Fibroblast of lung (primary cell): ENCODE results near the gene DEPDC7. TPM values are rescaled to one million over a fixed set of nuclear protein-coding genes. Genes with fewer than 3 reads are reported as not detected.

ENCODE experiments used
- DNase-seq, 2 donors: peaks; one replicate each; pipeline versions ENCODE4 v3.0.0 to v3.0.0-alpha.2; 2010; ENCODE audit warnings: low read depth in 2 of 2
- H2AFZ ChIP-seq: 2 replicates; pipeline ENCODE4 v1.5.1; 2012; ENCODE audit warnings: low read length, control low read depth, inconsistent platforms
- H3K27ac ChIP-seq: 2 replicates; pipeline ENCODE4 v1.5.1; 2011; ENCODE audit warnings: low read length, control low read depth; ENCODE audit not compliant: insufficient read depth
- H3K27me3 ChIP-seq: 2 replicates; pipeline ENCODE4 v1.5.1; 2011; ENCODE audit warnings: mild to moderate bottlenecking, low read length; ENCODE audit not compliant: control insufficient read depth, insufficient read depth
- H3K36me3 ChIP-seq: 2 replicates; pipeline ENCODE4 v1.5.1; 2011; ENCODE audit warnings: low read length; ENCODE audit not compliant: control insufficient read depth, insufficient read depth
- H3K4me1 ChIP-seq: 2 replicates; pipeline ENCODE4 v1.5.1; 2011; ENCODE audit warnings: low read length; ENCODE audit not compliant: control insufficient read depth, insufficient read depth; ENCODE audit errors: extremely low read depth
- H3K4me2 ChIP-seq: 2 replicates; pipeline ENCODE4 v1.5.1; 2011; ENCODE audit warnings: low read length, control low read depth; ENCODE audit not compliant: insufficient read depth; ENCODE audit errors: extremely low read depth
- H3K4me3 ChIP-seq, 4 experiments: fragments of 200-600 bp in 1 of 4; sonication (generic) in 1 of 4; replicated peaks in 1 of 4; 2 replicates each; pipeline ENCODE4 v1.5.1; 2011 to 2016; ENCODE audit warnings: low read length in 4 of 4, low read depth in 3 of 4, mild to moderate bottlenecking in 3 of 4, control low read depth in 2 of 4, inconsistent platforms in 1 of 4, mixed read lengths in 1 of 4; ENCODE audit not compliant: insufficient read depth in 1 of 4; ENCODE audit errors: control extremely low read depth in 1 of 4
- H3K79me2 ChIP-seq: 2 replicates; pipeline ENCODE4 v1.5.1; 2012; ENCODE audit warnings: mild to moderate bottlenecking, low read length, inconsistent platforms; ENCODE audit not compliant: control insufficient read depth, insufficient read depth
- H3K9ac ChIP-seq: 2 replicates; pipeline ENCODE4 v1.5.1; 2011; ENCODE audit warnings: mild to moderate bottlenecking, low read length, control low read depth; ENCODE audit not compliant: insufficient read depth
- H3K9me3 ChIP-seq: 2 replicates; pipeline ENCODE4 v1.5.1; 2012; ENCODE audit warnings: low read depth, low read length; ENCODE audit not compliant: control insufficient read depth, insufficient read depth
- H4K20me1 ChIP-seq: 2 replicates; pipeline ENCODE4 v1.5.1; 2011; ENCODE audit warnings: low read length; ENCODE audit not compliant: control insufficient read depth, insufficient read depth; ENCODE audit errors: extremely low read depth
- CTCF ChIP-seq, 2 donors: IDR thresholded peaks in 1 of 2; conservative IDR thresholded peaks in 1 of 2; 1 replicate in 1 of 2; 2 replicates in 1 of 2; pipeline ENCODE4 v1.5.1; 2011 to 2012; ENCODE audit warnings: low read length in 2 of 2, control low read depth in 1 of 2, inconsistent platforms in 1 of 2, low read depth in 1 of 2, mild to moderate bottlenecking in 1 of 2
- EZH2 ChIP-seq: IDR thresholded peaks from 2 replicates; pipeline ENCODE4 v1.5.1; 2012; ENCODE audit warnings: low read length, control low read depth, mild to moderate bottlenecking; ENCODE audit errors: missing control alignments
- polyA plus RNA-seq, 2 donors: library from polyadenylated mRNA; depleted of rRNA in 1 of 2; stranded (reverse) in 1 of 2; unstranded in 1 of 2; fragments of >200 nt; gene quantifications; 2 replicates each; pipeline ENCODE4 v1.2.1, GENCODE V29; 2011 to 2012; ENCODE audit warnings: missing spikeins in 1 of 2
- total RNA-seq: library from RNA; depleted of rRNA; stranded (reverse); fragments of >200 nt; gene quantifications from 2 replicates; pipeline ENCODE4 v1.2.1, GENCODE V29; 2014

Gene DEPDC7
- total and polyA plus RNA-seq, 2 donors (not counting 1 experiment from before 2014, with no cell fraction given), result 6.7 to 8.4 TPM

DNA sequence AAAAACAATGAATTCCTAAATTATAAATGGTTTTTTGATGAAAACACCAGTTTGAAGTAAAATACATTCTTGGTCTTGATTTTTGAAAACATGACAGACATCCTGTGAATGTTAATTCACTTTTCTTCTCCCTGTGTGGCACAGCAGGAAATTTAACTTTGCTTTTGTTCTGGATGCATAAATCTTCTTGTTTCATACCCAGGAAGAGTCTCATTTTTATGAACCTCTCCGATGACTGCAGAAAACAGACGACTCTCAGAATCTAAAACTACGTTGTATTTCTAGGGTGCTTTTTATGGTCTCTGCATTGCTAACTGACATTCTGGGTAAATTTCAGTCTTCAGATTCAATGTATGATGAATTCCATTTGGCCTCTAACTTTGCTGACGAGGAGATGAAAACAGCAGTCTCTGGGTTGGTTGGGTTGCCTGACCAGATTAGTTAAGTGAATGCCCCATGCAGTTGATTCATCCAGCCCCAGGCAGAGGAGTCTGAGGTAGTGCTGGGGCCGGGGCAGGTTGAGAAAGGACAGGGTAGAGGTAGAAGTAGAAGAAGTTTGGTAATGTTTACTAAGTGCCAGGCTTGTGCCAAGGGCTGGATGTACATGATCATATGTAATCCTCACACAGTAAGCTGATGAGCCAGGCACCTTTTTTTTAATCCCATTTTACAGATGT is 43.8 kb downstream of the DEPDC7 start:
- no peak for DNase-seq
- TF ChIP-seq EZH2, result no peak
- TF ChIP-seq CTCF (conservative IDR thresholded peaks at IDR 0.05 in 1 of 2, IDR thresholded peaks at IDR 0.05 in 1 of 2; ENCODE audit: low read depth in 1 of 2, low read length in 2 of 2), result no peak
- no peak overlapping the region for H3K4me3 ChIP-seq
- H3K4me2 ChIP-seq, result no peak overlapping the region
- H3K79me2 ChIP-seq, result no peaks in the 10 kb centered on the region
- no peaks in the 10 kb centered on the region for H3K9me3 ChIP-seq
- no peaks in the 10 kb centered on the region for H3K27me3 ChIP-seq
- H2AFZ ChIP-seq, result no peak overlapping the region
- no peaks in the 10 kb centered on the region for H3K36me3 ChIP-seq
- no peak overlapping the region for H3K27ac ChIP-seq
- peaks cover 3% of the 10 kb centered on the region for H3K4me1 ChIP-seq
- H3K9ac ChIP-seq, result no peak overlapping the region
- no peaks in the 10 kb centered on the region for H4K20me1 ChIP-seq

DNA sequence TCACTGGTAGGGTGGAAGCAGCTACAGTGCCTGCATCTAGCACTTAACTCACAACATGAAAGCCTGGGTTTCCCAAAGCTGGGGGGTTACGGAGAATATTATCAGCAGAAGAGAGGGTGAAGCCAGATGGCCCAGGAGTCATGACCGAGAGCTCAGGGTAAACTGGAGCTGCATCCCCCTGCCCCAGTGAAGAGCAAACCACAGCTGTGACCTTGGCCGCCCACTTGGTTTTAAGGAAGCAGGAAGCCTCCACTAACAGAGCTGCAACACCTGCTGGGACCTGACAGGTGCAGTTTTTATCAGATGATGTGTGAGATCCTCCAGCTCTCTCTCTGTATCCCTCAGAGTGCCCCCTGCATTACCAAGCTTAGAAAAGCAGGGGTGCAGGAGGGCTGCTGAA is 44.6 kb downstream of the DEPDC7 start:
- Histone ChIP-seq H4K20me1 (no peaks in the 10 kb centered on the region), H3K4me2 (no peak overlapping the region), H3K27ac (no peak overlapping the region), H3K9me3 (no peaks in the 10 kb centered on the region), H3K36me3 (no peaks in the 10 kb centered on the region), H3K9ac (no peak overlapping the region), H3K79me2 (no peaks in the 10 kb centered on the region), H3K27me3 (no peaks in the 10 kb centered on the region), H3K4me1 (peaks cover 3% of the 10 kb centered on the region), H3K4me3 (no peak overlapping the region), H2AFZ (no peak overlapping the region)
- DNase-seq, result no peak
- TF ChIP-seq EZH2 (no peak), CTCF (conservative IDR thresholded peaks at IDR 0.05 in 1 of 2, IDR thresholded peaks at IDR 0.05 in 1 of 2; ENCODE audit: low read depth in 1 of 2, low read length in 2 of 2) (no peak)

DNA sequence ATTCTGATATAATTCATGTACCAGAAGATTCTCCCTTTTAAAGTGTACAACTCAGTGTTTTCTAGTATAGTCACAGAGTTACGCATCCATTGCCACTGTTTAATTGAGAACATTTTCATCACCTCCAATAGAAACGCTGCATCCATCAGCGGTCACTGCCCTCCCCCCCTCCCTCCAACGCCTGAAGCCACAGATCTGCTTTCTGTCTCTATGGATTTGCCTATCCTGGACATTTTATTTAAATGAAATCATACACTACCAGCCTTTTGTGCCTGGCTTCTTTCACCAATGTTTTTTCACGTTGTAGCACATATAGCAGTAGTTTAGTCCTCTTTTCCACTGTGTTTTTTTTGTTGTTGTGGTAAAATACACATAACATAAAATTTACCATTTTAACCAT is 46.5 kb downstream of the DEPDC7 start:
- H3K27ac ChIP-seq, result no peak overlapping the region
- peaks cover 3% of the 10 kb centered on the region for H3K4me1 ChIP-seq
- H3K4me3 ChIP-seq, result no peak overlapping the region
- DNase-seq, result no peak
- H3K4me2 ChIP-seq, result no peak overlapping the region
- H3K27me3 ChIP-seq, result no peaks in the 10 kb centered on the region
- H3K9ac ChIP-seq, result no peak overlapping the region
- no peak overlapping the region for H2AFZ ChIP-seq
- TF ChIP-seq CTCF (conservative IDR thresholded peaks at IDR 0.05 in 1 of 2, IDR thresholded peaks at IDR 0.05 in 1 of 2; ENCODE audit: low read depth in 1 of 2, low read length in 2 of 2), result no peak
- no peaks in the 10 kb centered on the region for H4K20me1 ChIP-seq
- no peaks in the 10 kb centered on the region for H3K9me3 ChIP-seq
- peaks cover 6% of the 10 kb centered on the region for H3K36me3 ChIP-seq
- no peaks in the 10 kb centered on the region for H3K79me2 ChIP-seq
